PC-9 (cell line): ENCODE data around the gene CAPZA2. TPM values are rescaled to one million over a fixed set of nuclear protein-coding genes. Genes with fewer than 3 reads are reported as not detected.

Source experiments
- BruUV-seq: library from RNA; stranded (reverse); fragments of 400-500 nt; replicated peaks from 2 replicates; lab custom pipeline; 2021; lab: Mats Ljungman, UMichigan
- CTCF ChIA-PET: fragments of 300-600 bp; sonication (Branson Sonifier 250); formaldehyde crosslinking; loops from one replicate; lab custom pipeline; 2022; ENCODE audit warnings: antibody characterized with exemption; lab: Charles Lee
- POLR2A ChIA-PET: fragments of 300-600 bp; sonication (Branson Sonifier 250); formaldehyde crosslinking; loops from one replicate; lab custom pipeline; 2022; ENCODE audit warnings: antibody characterized with exemption; ENCODE audit not compliant: unreplicated experiment; lab: Charles Lee
- DNase-seq, 2 experiments: peaks; one replicate each; pipeline versions ENCODE4 v3.0.0 to v3.0.0-alpha.2; 2015 to 2022; ENCODE audit warnings: mixed read lengths in 1 of 2
- H2AFZ ChIP-seq: fragments of 200-600 bp; sonication (generic); 2 replicates; pipeline ENCODE4 v1.8.1; 2017; ENCODE audit warnings: antibody characterized with exemption
- H3F3A ChIP-seq: fragments of 200-600 bp; sonication (generic); 2 replicates; pipeline ENCODE4 v1.8.1; 2017; ENCODE audit warnings: antibody characterized with exemption, mild to moderate bottlenecking, low read depth; ENCODE audit not compliant: insufficient read depth
- H3K27ac ChIP-seq: fragments of 200-600 bp; sonication (generic); 2 replicates; pipeline ENCODE4 v1.6.1; 2016; ENCODE audit warnings: mixed run types
- H3K27me3 ChIP-seq: fragments of 200-600 bp; sonication (generic); 2 replicates; pipeline ENCODE4 v1.6.1; 2016; ENCODE audit warnings: low read depth, mixed run types; ENCODE audit not compliant: insufficient read depth
- H3K36me3 ChIP-seq: fragments of 200-600 bp; sonication (generic); 2 replicates; pipeline ENCODE4 v1.6.1; 2016; ENCODE audit warnings: low read depth, mixed run types
- H3K4me1 ChIP-seq: fragments of 200-600 bp; sonication (generic); replicated peaks from 2 replicates; pipeline ENCODE4 v1.6.1; 2016; ENCODE audit warnings: mixed run types; ENCODE audit not compliant: insufficient read depth
- H3K4me2 ChIP-seq: fragments of 200-600 bp; sonication (generic); 2 replicates; pipeline ENCODE4 v1.6.1; 2017; ENCODE audit warnings: mixed run types
- H3K4me3 ChIP-seq: fragments of 200-600 bp; sonication (generic); 2 replicates; pipeline ENCODE4 v1.6.1; 2016; ENCODE audit warnings: mixed run types
- H3K79me2 ChIP-seq: fragments of 200-600 bp; sonication (generic); 2 replicates; pipeline ENCODE4 v1.6.1; 2017; ENCODE audit warnings: low read depth, mixed run types
- H3K9me2 ChIP-seq: fragments of 200-600 bp; sonication (generic); 2 replicates; pipeline ENCODE4 v1.8.1; 2017; ENCODE audit warnings: mild to moderate bottlenecking; ENCODE audit not compliant: insufficient read depth
- H3K9me3 ChIP-seq: fragments of 200-600 bp; sonication (generic); 2 replicates; pipeline ENCODE4 v1.8.1; 2016; ENCODE audit warnings: low read depth; ENCODE audit not compliant: insufficient read depth
- H4K20me1 ChIP-seq: fragments of 200-600 bp; sonication (generic); 2 replicates; pipeline ENCODE4 v1.8.1; 2017; ENCODE audit not compliant: insufficient read depth
- EZH2 ChIP-seq: fragments of 200-600 bp; sonication (generic); IDR thresholded peaks from 2 replicates; pipeline ENCODE4 v1.8.0; 2017; ENCODE audit warnings: antibody characterized with exemption, low read depth
- intact Hi-C: fragments of 100-400 bp; cut with micrococcal nuclease; formaldehyde crosslinking; loops from one replicate; pipeline ENCODE4 v1.10.0; 2022; ENCODE audit not compliant: unreplicated experiment
- total RNA-seq: library from RNA; stranded (reverse); gene quantifications from 2 replicates; pipeline ENCODE4 v1.2.3, GENCODE V29; 2021
- TF ChIP-seq, protein P1 (sequence below): fragments of 200-600 bp; sonication (generic); conservative IDR thresholded peaks from 2 replicates; pipeline ENCODE4 v1.6.1; 2017; ENCODE audit warnings: mixed run types, antibody characterized with exemption, mild to moderate bottlenecking, moderate library complexity

Gene CAPZA2
- total RNA-seq, 1 experiment from 2014 or later: 171 TPM

GRCh38 chr7:116929914-116930913, 67.8 kb downstream of the CAPZA2 start:
- TF ChIP-seq EZH2: no peak
- TF ChIP-seq, protein P1, sequence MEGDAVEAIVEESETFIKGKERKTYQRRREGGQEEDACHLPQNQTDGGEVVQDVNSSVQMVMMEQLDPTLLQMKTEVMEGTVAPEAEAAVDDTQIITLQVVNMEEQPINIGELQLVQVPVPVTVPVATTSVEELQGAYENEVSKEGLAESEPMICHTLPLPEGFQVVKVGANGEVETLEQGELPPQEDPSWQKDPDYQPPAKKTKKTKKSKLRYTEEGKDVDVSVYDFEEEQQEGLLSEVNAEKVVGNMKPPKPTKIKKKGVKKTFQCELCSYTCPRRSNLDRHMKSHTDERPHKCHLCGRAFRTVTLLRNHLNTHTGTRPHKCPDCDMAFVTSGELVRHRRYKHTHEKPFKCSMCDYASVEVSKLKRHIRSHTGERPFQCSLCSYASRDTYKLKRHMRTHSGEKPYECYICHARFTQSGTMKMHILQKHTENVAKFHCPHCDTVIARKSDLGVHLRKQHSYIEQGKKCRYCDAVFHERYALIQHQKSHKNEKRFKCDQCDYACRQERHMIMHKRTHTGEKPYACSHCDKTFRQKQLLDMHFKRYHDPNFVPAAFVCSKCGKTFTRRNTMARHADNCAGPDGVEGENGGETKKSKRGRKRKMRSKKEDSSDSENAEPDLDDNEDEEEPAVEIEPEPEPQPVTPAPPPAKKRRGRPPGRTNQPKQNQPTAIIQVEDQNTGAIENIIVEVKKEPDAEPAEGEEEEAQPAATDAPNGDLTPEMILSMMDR: peak; percentile 95
- POLR2A ChIA-PET: interaction anchor here (0.7 kb wide), 1 partner anchor 51 kb away, joined by 3 read pairs; no protein-coding TSS in a partner anchor
- BruUV-seq: no TSS peak
- Histone ChIP-seq H3K27ac (no peak overlapping the region), H3K4me3 (no peak overlapping the region), H3K27me3 (no peaks in the 10 kb centered on the region), H3K9me2 (no peaks in the 10 kb centered on the region), H3K4me2 (peak overlapping the region; percentile 60), H2AFZ (0 out of 2 replicates have a peak overlapping the region, but pooled peaks have one; percentile 48), H3K4me1 (no peaks in the 10 kb centered on the region), H4K20me1 (no peaks in the 10 kb centered on the region), H3F3A (no peaks in the 10 kb centered on the region), H3K36me3 (no peaks in the 10 kb centered on the region), H3K79me2 (no peaks in the 10 kb centered on the region), H3K9me3 (no peaks in the 10 kb centered on the region)
- CTCF ChIA-PET: interaction anchor here (0.5 to 1.4 kb wide), 5 partner anchors 14 to 1305 kb away, joined by 3 to 6 read pairs (median 4); no protein-coding TSS in a partner anchor
- intact Hi-C loops: loop anchor here (1.0 to 5.0 kb wide), 5 partner anchors 189 to 787 kb away; no protein-coding TSS in a partner anchor
- DNase-seq: peak; percentile 51 to 75

DNA sequence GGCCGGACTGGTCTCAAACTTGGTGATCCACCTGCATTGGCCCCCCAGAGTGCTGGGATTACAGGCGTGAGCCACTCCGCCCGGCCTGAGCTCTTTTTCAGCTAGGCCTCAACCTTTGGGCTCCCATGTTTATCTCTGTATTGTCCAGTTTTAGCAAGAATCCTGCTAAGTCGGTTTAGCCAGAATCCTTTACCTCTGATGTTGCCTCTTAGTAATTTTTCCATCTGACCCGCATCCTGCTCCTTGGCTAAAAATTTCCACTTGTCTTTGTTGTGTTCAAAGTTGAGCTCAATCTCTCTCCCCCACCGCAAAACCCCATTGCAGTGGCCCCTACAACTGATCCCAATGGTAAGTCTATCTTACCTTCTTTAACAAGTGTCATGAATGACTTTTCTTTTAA, 70.2 kb downstream of the CAPZA2 start:
- H3K79me2 ChIP-seq: no peaks in the 10 kb centered on the region
- H3K27ac ChIP-seq: no peak overlapping the region
- no peaks in the 10 kb centered on the region for H3K36me3 ChIP-seq
- DNase-seq: no peak
- no peaks in the 10 kb centered on the region for H4K20me1 ChIP-seq
- no peak overlapping the region for H2AFZ ChIP-seq
- H3K4me1 ChIP-seq: no peaks in the 10 kb centered on the region
- BruUV-seq: no TSS peak
- H3K4me2 ChIP-seq: no peak overlapping the region
- H3K4me3 ChIP-seq: no peak overlapping the region
- CTCF ChIA-PET: interaction anchor here (0.6 to 1.9 kb wide), 2 partner anchors 52 to 195 kb away, joined by 4 read pairs; no protein-coding TSS in a partner anchor
- TF ChIP-seq EZH2: no peak
- TF ChIP-seq, protein P1: no peak
- intact Hi-C loops: loop anchor here (5.0 kb wide), 2 partner anchors 280 to 760 kb away; no protein-coding TSS in a partner anchor
- H3K9me2 ChIP-seq: no peaks in the 10 kb centered on the region; the same call in 1 of the 2 replicates
- no peaks in the 10 kb centered on the region for H3K9me3 ChIP-seq
- no peaks in the 10 kb centered on the region for H3K27me3 ChIP-seq
- H3F3A ChIP-seq: no peaks in the 10 kb centered on the region
- POLR2A ChIA-PET: interaction anchor here (0.5 to 0.7 kb wide), 3 partner anchors 8 to 682 kb away, joined by 5 to 8 read pairs (median 5); no protein-coding TSS in a partner anchor

DNA sequence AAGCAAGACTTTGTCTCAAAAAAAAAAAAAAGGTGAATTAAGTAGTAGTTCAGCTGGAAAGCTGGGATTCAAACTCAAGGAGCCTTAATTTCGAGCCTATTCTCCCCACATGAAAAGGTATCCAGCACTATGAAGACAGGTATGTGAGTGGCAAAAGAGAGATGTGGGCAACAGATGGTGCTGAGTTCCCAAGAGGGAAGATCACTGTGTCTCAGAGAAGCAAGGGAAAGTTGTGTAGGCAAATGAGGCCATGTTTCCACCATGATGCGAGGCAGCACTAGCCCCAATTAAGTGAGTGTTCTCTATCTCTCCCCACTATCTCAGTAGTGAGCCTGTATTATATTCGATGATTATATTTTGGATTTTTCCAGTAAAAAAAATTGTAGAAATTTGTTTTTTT, 71.1 kb downstream of the CAPZA2 start:
- DNase-seq: no peak
- no TSS peak for BruUV-seq
- no peaks in the 10 kb centered on the region; the same call in 1 of the 2 replicates for H3K9me2 ChIP-seq
- H3K36me3 ChIP-seq: no peaks in the 10 kb centered on the region
- ChIA-PET POLR2A (no interaction called here), CTCF (interaction anchor here (1.9 kb wide), 1 partner anchor 194 kb away, joined by 4 read pairs; no protein-coding TSS in a partner anchor)
- no peak overlapping the region for H3K4me2 ChIP-seq
- no peak for TF ChIP-seq EZH2
- TF ChIP-seq, protein P1: no peak
- H2AFZ ChIP-seq: no peak overlapping the region
- H3K27me3 ChIP-seq: no peaks in the 10 kb centered on the region
- no peaks in the 10 kb centered on the region for H3K4me1 ChIP-seq
- H3K9me3 ChIP-seq: no peaks in the 10 kb centered on the region
- no peak overlapping the region for H3K27ac ChIP-seq
- intact Hi-C loops: loop anchor here (5.0 kb wide), 2 partner anchors 279 to 761 kb away; no protein-coding TSS in a partner anchor
- no peaks in the 10 kb centered on the region for H4K20me1 ChIP-seq
- H3F3A ChIP-seq: no peaks in the 10 kb centered on the region
- no peaks in the 10 kb centered on the region for H3K79me2 ChIP-seq
- H3K4me3 ChIP-seq: no peak overlapping the region
